Neural cell (in vitro differentiated cells): ENCODE results near the gene DNAH3.

ENCODE experiments used
- CTCF ChIP-seq: fragments of 450-650 bp; IDR thresholded peaks from 2 replicates; pipeline ENCODE4 v1.5.1; 2014; ENCODE audit warnings: antibody characterized with exemption, mild to moderate bottlenecking, moderate library complexity; ENCODE audit not compliant: poor library complexity, severe bottlenecking
- EP300 ChIP-seq: fragments of 450-650 bp; conservative IDR thresholded peaks from 2 replicates; pipeline ENCODE4 v1.6.1; 2014; ENCODE audit warnings: antibody characterized with exemption, mild to moderate bottlenecking, moderate library complexity; ENCODE audit not compliant: poor library complexity, severe bottlenecking
- EZH2 ChIP-seq: fragments of 200-600, 300-800 bp; shearing (Covaris generic), sonication (generic); IDR thresholded peaks from 2 replicates; pipeline ENCODE4 v1.6.1; 2014; ENCODE audit warnings: antibody characterized with exemption, low read length, borderline replicate concordance, mild to moderate bottlenecking; ENCODE audit not compliant: insufficient read depth, poor library complexity, severe bottlenecking
- MXI1 ChIP-seq: fragments of 450-650 bp; conservative IDR thresholded peaks from 2 replicates; pipeline ENCODE4 v1.6.1; 2014; ENCODE audit warnings: antibody characterized with exemption, mild to moderate bottlenecking; ENCODE audit not compliant: poor library complexity, severe bottlenecking
- POLR2AphosphoS5 ChIP-seq: IDR thresholded peaks from 2 replicates; pipeline ENCODE4 v1.6.1; 2012
- SMC3 ChIP-seq: fragments of 450-650 bp; conservative IDR thresholded peaks from 2 replicates; pipeline ENCODE4 v1.6.1; 2014; ENCODE audit warnings: antibody characterized with exemption, mild to moderate bottlenecking, moderate library complexity; ENCODE audit not compliant: poor library complexity
- TAF1 ChIP-seq: IDR thresholded peaks from 2 replicates; pipeline ENCODE4 v1.6.1; 2012; ENCODE audit warnings: low read depth

- TF ChIP-seq CTCF (no peak), TAF1 (no peak), MXI1 (no peak), SMC3 (no peak), EP300 (no peak), EZH2 (no peak), POLR2AphosphoS5 (no peak)
These were observed 226.8 kb downstream of the DNAH3 start for GRCh38 chr16:20923876-20924275.
